SW480 (cell line): ENCODE results near the gene TLE1.
"Not testable (repeated sequence)": the region's sequence is repeated elsewhere in the genome, so short reads cannot be mapped to it uniquely, and the experiment has no call there.

Experiments
- DNase-seq: peaks from one replicate; pipeline ENCODE4 v3.0.0-alpha.2; 2016; ENCODE audit warnings: low spot score

Gene TLE1

DNA sequence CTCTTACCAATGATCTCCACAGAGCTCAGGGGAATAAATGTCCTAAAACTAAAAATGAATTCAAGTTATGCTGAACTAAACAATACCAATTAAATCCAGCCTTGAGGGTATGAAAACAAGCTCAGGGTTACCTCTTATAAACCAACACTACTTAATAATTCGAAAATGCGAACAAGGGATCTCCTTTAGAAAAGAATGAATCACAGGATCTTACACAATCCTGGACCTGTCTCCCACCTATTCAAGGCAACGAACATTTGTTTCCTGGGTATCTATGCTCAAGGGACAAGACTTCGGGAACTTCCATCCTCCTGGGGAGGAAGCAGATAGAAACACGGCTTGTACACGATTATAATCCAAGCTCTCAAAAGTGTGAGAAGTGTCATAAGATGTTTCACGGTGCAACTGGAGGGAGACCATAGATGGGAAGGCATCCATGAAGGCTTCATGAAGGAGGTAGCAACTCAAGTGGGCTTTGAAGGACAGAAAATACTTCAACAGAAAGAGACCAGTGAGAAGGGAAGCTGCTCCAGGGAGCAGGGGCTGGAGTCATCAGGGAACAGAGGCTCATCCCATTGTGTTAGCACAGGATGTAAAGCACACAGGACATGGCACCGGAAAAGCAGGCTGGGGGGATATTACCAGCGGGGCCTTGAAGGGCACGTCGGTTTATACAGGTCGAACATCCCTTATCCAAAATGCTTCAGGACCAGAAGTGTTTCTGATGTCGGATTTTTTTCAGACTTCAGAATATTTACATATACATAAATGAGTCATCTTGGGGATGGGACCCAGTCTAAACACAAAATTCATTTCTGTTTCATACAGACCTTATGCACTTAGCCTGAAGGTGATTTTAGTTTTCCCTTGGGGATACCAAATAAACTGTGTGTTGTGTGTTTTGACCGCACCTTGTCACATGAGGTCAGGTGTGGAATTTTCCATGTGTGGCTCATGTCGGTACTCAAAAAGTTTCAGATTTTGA is 87.4 kb downstream of the TLE1 start:
- no peak for DNase-seq

GRCh38 chr9:81600631-81601030 is 88.7 kb downstream of the TLE1 start:
- DNase-seq = no peak

DNA sequence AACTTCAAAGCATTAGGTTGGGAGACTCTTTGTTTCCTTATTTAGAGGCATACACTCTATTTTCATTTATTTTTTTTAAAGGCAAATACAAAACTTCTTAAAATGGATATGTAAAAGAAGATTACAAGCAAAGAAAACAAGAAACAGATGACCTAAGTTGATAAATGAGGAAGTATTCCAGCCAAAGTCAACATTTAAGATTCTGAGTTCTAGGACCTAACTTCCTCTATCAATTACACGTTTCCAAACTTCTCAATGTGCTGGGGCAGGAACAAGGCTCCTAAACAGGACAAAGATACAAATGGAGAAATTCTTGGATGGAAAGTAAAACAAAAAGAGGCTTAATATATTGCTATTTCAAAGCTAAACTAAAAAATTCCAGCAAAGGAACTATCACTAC is 89.5 kb downstream of the TLE1 start:
- no peak for DNase-seq

- no peak for DNase-seq
These were observed 90.5 kb downstream of the TLE1 start for GRCh38 chr9:81598811-81599210.

GRCh38 chr9:81598123-81598497 is 91.2 kb downstream of the TLE1 start:
- DNase-seq = no peak

GRCh38 chr9:81597419-81598122 is 91.8 kb downstream of the TLE1 start:
- DNase-seq = no peak

DNA sequence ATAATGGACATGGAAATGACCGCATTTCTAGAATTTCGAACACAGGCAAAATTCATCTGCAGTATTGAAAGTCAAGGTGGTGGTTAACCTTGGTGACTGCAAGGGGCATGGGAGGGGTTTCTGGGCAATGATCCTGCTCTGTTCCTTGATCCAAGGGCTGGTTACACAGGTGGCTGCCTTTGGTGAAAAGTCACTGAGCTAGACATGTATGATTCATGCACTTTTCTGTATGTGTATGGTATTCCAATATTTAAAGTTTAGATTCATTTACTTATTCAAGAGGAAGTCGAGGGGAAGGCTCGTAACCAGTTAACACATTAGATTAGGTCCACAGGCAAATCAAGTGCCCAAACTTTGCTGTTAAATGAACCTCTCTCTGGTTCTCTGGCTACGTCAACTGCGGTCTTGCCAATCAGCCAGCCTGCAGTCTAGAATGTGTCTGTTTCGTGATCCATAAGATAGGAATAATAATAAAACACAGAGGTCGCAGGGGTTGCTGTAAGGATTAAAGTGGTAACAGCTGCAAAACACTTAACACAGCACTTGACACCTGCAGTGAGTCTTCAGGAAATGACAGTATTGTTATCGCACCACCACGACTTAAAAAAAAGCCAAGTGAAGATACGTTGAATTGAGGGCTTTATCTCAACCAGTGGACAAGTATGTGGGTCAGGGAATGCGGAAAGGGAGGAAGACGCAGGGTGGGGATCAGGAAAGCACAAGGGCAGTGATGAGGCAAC is 92.5 kb downstream of the TLE1 start:
- no peak for DNase-seq

DNA sequence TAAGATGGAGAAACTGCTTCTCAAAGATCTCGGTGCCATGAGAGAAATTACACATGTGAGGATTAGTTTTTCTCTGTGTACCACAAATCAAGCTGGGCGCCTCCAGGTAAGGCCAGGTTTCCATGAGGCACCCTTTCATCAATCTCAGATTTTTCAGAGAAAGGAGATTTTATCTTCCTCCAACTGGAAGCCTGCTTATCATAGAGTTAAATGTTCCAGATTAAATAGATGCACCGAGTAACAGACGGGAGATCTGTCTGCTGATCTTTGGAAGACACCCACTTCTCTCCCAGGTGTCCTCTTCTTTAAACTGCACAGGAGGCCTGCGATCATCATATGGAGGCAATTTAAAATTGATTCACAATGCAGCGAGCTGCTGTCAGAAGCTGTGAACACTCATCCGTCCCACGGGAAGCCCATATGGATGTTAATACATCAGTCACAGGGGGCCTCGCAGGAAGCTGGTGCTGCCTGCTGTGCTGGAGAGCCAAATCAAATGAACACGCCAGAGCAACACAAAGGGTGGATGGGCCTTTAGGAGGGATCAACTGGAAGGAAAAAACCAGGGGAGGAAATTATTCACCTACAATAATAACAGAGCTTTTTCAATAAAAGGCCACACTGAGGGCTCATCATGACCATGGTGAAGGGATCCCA is 93.3 kb downstream of the TLE1 start:
- DNase-seq = no peak

- not testable (repeated sequence) for DNase-seq
These were observed 94.1 kb downstream of the TLE1 start for GRCh38 chr9:81595293-81595692.

DNA sequence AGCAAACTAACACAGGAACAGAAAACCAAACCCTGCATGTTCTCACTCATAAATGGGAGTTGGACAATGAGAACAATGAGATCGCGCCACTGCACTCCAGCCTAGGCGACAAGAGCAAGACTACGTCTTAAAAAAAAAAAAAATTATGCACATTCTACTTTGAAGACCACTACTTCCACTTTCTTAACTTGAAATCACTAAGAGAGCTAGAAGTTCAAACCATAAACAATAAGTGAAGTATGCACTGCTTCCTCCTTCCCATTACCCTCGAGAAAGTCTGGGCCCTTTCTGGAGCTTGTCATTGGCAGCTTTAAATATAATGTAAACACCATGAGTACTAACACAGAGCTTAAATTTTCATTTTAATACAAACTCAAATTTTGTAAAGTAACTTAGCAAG is 94.9 kb downstream of the TLE1 start:
- DNase-seq = no peak

DNA sequence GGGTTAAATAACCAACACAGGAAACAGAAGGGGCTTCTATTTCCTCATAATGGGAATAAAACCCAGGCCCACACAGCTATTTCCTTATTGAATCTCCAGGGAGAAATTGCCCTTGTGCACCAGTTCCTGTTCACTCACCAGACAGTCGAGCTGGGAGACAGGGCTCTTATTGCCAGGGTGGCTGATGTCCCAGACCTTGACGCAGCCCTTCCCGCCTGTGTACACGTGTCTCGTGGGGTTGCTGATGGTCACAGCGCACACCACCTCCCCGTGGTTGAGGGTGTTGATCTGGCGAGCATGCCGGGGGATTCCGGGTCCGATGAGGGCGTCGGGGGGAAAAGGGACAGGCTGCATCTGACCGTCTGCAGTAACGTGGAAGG is 96.5 kb downstream of the TLE1 start:
- DNase-seq = no peak

DNA sequence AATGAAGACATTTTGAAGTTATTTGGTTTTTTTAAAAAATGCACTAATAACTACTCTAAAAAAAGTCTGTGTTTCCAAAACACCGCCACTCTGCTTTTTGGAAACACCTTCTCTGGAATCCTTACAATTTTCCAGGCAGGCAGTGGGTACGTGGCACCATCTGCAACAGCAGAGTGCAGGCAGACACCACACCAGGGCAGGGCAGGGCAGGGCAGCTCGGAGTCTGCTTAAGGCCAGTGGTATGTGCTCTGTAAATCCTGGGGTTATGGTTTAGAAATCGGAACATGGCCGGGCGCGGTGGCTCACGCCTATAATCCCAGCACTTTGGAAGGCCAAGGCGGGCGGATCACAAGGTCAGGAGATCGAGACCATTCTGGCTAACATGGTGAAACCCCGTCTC is 97.6 kb downstream of the TLE1 start:
- no peak for DNase-seq

DNA sequence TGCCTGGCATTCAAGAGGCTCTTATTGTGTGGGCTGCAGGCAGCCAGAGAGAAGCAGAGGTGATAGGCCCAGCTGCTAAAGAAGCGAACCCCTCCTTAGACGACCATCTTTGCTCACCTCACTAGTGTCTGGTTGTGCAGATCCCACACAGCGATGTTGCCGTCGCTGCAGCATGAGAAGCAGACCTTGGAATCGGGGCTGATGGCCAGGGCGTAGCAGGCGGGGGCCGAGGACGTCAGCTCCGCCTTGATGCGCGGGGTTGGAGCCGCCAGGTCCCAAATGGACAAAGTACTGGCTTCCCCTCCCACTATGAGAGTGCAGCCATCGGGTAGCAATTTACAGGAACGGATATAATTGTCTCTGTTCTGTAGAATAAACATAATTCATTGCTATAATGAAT is 98.7 kb downstream of the TLE1 start:
- no peak for DNase-seq

DNA sequence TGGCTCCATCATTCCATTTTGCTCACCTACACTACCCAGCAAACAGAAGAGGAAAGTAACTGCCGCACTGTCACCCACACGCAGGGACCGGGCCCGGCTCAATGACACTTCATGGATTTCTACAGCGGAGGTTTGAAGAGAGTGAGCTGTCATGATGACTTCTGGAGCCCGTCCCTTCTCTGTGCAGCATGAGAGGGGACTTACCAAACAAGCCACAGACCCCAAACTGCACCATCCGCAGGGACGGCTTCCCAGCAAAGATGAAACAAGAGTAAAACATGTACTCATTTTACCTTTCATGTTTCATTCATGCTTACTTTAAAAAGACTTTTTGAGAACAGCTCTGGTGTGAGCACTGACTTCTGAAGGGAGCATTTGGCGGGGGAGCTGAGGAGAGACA is 99.5 kb downstream of the TLE1 start:
- no peak for DNase-seq

DNA sequence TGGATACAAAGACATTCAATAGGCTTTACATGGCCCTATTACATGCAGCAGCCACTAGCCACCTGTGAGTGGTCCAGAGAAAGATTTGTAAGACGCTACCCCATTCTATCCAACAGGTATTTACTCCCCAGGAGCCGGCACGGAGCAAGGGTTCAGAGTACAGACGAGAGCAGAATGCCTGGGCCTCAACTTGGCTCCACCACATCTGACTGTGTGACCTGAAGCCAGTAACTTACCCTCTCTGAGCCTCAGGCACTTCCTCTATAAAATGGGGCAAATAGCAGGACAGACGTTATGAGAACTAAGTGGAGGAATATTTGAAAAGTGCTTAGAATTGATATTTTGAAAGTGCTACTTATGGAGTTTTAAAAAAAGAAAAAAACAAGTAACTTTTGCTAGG is 100.0 kb downstream of the TLE1 start:
- DNase-seq = no peak

GRCh38 chr9:81588148-81588871 is 101.0 kb downstream of the TLE1 start:
- no peak for DNase-seq

DNA sequence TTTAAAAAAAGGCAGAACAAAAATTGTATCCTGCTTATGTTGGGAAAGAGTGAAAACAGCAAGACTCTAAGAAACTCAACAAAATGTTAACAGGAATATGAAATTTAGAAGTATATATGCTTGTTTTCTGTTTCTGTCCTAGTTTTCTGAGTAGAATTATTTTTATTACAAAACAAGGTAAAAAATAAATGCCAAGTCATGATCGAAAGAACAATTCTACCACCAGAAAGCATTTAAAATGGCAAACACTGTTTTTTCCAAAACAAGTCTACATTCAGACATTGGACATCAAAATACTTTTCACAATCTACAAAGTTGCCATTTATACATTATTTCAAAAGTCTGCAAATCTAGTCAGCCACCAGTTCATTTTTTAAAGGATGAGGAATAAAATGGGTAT is 102.6 kb downstream of the TLE1 start:
- no peak for DNase-seq

GRCh38 chr9:81585191-81585763 is 104.1 kb downstream of the TLE1 start:
- DNase-seq = no peak

GRCh38 chr9:81584099-81584498 is 105.2 kb downstream of the TLE1 start:
- no peak for DNase-seq

- DNase-seq = no peak
These were observed 107.4 kb downstream of the TLE1 start for GRCh38 chr9:81581986-81582385.

GRCh38 chr9:81579381-81579780 is 110.0 kb downstream of the TLE1 start:
- no peak for DNase-seq
